Measurements from ENCODE around the gene TTC16.

Gene TTC16

GRCh38 chr9:127763918-127764384, 48.1 kb downstream of the TTC16 start:
- DNase-seq (ENCODE audit: low read depth in 3 of 3, low spot score in 1 of 3), result no peak

GRCh38 chr9:127765418-127765817, 49.5 kb downstream of the TTC16 start:
- no peak for DNase-seq (ENCODE audit: low read depth in 3 of 3, low spot score in 1 of 3)

GRCh38 chr9:127767410-127767809, 51.5 kb downstream of the TTC16 start:
- DNase-seq (ENCODE audit: low read depth in 3 of 3, low spot score in 1 of 3), result no peak

GRCh38 chr9:127767909-127768331, 52.0 kb downstream of the TTC16 start:
- no peak for DNase-seq (ENCODE audit: low read depth in 3 of 3, low spot score in 1 of 3)

GRCh38 chr9:127768698-127769097, 52.8 kb downstream of the TTC16 start:
- DNase-seq (ENCODE audit: low read depth in 3 of 3, low spot score in 1 of 3), result no peak

GRCh38 chr9:127769101-127769500, 53.2 kb downstream of the TTC16 start:
- no peak for DNase-seq (ENCODE audit: low read depth in 3 of 3, low spot score in 1 of 3)

GRCh38 chr9:127769929-127770582, 54.2 kb downstream of the TTC16 start:
- no peak for DNase-seq (ENCODE audit: low read depth in 3 of 3, low spot score in 1 of 3)

GRCh38 chr9:127770583-127770904, 54.7 kb downstream of the TTC16 start:
- no peak for DNase-seq (ENCODE audit: low read depth in 3 of 3, low spot score in 1 of 3)

- DNase-seq (ENCODE audit: low read depth in 3 of 3, low spot score in 1 of 3), result peak; percentile 90 to 96 (median 95)
Observed at GRCh38 chr9:127770905-127771569, 55.2 kb downstream of the TTC16 start.

- DNase-seq (ENCODE audit: low read depth in 3 of 3, low spot score in 1 of 3), result no peak
Observed at GRCh38 chr9:127771570-127772189, 55.8 kb downstream of the TTC16 start.

- no peak for DNase-seq (ENCODE audit: low read depth in 3 of 3, low spot score in 1 of 3)
Observed at GRCh38 chr9:127772603-127773002, 56.7 kb downstream of the TTC16 start.

- DNase-seq (ENCODE audit: low read depth in 3 of 3, low spot score in 1 of 3), result no peak
Observed at GRCh38 chr9:127773272-127773671, 57.4 kb downstream of the TTC16 start.

- DNase-seq (ENCODE audit: low read depth in 3 of 3, low spot score in 1 of 3), result no peak
Observed at GRCh38 chr9:127773981-127774380, 58.1 kb downstream of the TTC16 start.

GRCh38 chr9:127776195-127776923, 60.5 kb downstream of the TTC16 start:
- DNase-seq (ENCODE audit: low read depth in 3 of 3, low spot score in 1 of 3), result peak; percentile 45 to 68 (median 67)

GRCh38 chr9:127776924-127777289, 61.0 kb downstream of the TTC16 start:
- DNase-seq (ENCODE audit: low read depth in 3 of 3, low spot score in 1 of 3), result no peak

GRCh38 chr9:127777368-127777980, 61.6 kb downstream of the TTC16 start:
- DNase-seq (ENCODE audit: low read depth in 3 of 3, low spot score in 1 of 3), result no peak

- DNase-seq (ENCODE audit: low read depth in 3 of 3, low spot score in 1 of 3), result peak in 1 of 3 donors; percentile 39
Observed at GRCh38 chr9:127778280-127779135, 62.6 kb downstream of the TTC16 start, which contains the start of gene SH2D3C. Gene SH2D3C, minus strand, starts transcription at chr9:127778666. Its CDS starts 39 bp downstream, at chr9:127778627.

GRCh38 chr9:127779136-127779981, 63.5 kb downstream of the TTC16 start:
- peak in 1 of 3 donors; percentile 47 for DNase-seq (ENCODE audit: low read depth in 3 of 3, low spot score in 1 of 3)

- no peak for DNase-seq (ENCODE audit: low read depth in 3 of 3, low spot score in 1 of 3)
Observed at GRCh38 chr9:127780126-127780885, 64.4 kb downstream of the TTC16 start.

All from stimulated activated CD4-positive, alpha-beta T cell treated with anti-CD3 and anti-CD28 coated beads, TNF-alpha, amount 100 ng/mL, for 1 hour (primary cell).